HG03354 (cell line): ENCODE measurements around the gene GRM7.

Experiments used
- ATAC-seq: cut with Tn5 transposase; IDR thresholded peaks from one replicate; pipeline ENCODE4 v1.9.1; 2021; ENCODE audit warnings: mild to moderate bottlenecking; ENCODE audit not compliant: unreplicated experiment, poor library complexity, severe bottlenecking

GRM7 gene

GRCh38 chr3:6962801-6963200, 101.9 kb downstream of the GRM7 start:
- no peak for ATAC-seq

GRCh38 chr3:6965881-6966280, 105.0 kb downstream of the GRM7 start:
- no peak for ATAC-seq

- ATAC-seq: no peak
Observed at GRCh38 chr3:6971933-6972332, 111.0 kb downstream of the GRM7 start.

GRCh38 chr3:6985848-6986247, 124.9 kb downstream of the GRM7 start:
- no peak for ATAC-seq

GRCh38 chr3:6989608-6990291, 128.8 kb downstream of the GRM7 start:
- ATAC-seq: no peak

- no peak for ATAC-seq
Observed at GRCh38 chr3:6994081-6994668, 133.3 kb downstream of the GRM7 start.

GRCh38 chr3:7000501-7000900, 139.6 kb downstream of the GRM7 start:
- ATAC-seq: no peak

GRCh38 chr3:7001370-7001769, 140.5 kb downstream of the GRM7 start:
- ATAC-seq: no peak

GRCh38 chr3:7015683-7016440, 154.9 kb downstream of the GRM7 start:
- ATAC-seq: no peak

GRCh38 chr3:7025581-7026300, 164.8 kb downstream of the GRM7 start:
- ATAC-seq: no peak

GRCh38 chr3:7029562-7029961, 168.6 kb downstream of the GRM7 start:
- no peak for ATAC-seq

GRCh38 chr3:7038394-7038793, 177.5 kb downstream of the GRM7 start:
- ATAC-seq: no peak

GRCh38 chr3:7062714-7063113, 201.8 kb downstream of the GRM7 start:
- ATAC-seq: no peak

GRCh38 chr3:7070461-7070860, 209.5 kb downstream of the GRM7 start:
- no peak for ATAC-seq

- no peak for ATAC-seq
Observed at GRCh38 chr3:7074217-7074616, 213.3 kb downstream of the GRM7 start.

GRCh38 chr3:7075117-7075516, 214.2 kb downstream of the GRM7 start:
- no peak for ATAC-seq

- ATAC-seq: no peak
Observed at GRCh38 chr3:7075901-7076300, 215.0 kb downstream of the GRM7 start.

GRCh38 chr3:7082244-7082643, 221.3 kb downstream of the GRM7 start:
- ATAC-seq: no peak

- ATAC-seq: no peak
Observed at GRCh38 chr3:7086417-7086816, 225.5 kb downstream of the GRM7 start.

- ATAC-seq: no peak
Observed at GRCh38 chr3:7095116-7095515, 234.2 kb downstream of the GRM7 start.
